Measurements from ENCODE around the gene ZNF202. TPM values are rescaled to one million over a fixed set of nuclear protein-coding genes. Genes with fewer than 3 reads are reported as not detected.

Gene ZNF202
- polyA plus RNA-seq, 2 of the 4 experiments (the other 2 are of a cell fraction) = 10.0 to 14.2 TPM

DNA sequence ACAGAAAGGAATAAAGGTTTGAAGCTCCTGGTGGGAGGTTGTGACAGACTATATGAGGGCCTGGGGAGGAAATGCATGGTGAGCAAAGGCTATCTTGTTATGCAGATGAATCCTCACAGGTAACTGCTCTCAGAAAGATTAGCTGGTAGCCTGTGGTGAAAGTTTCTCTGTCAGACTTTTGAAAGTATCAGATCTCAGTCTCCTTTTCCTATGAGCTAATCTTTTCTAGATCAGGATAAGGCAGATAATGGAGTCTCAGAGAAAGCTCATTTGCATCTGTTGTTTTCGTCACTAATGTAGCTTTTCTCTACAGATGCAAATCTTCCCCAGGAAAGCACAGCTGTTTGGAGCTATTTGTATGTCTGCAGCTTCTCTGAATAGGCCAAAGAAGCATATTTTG, 33.8 kb upstream of the ZNF202 start (continued):
- no peak for TF ChIP-seq KDM1A (IDR thresholded peaks at IDR 0.05; ENCODE audit: low read depth)

GRCh38 chr11:123773959-123774358, 32.5 kb upstream of the ZNF202 start:
- no peak for DNase-seq (ENCODE audit: low read depth in 1 of 2, low spot score in 1 of 2)
- WGBS (ENCODE audit: missing lambda C conversion rate) = 21% methylated on average over 1 of the region's 1 CpG
- H3K27ac ChIP-seq = no peak overlapping the region
- ChIA-PET POLR2A (no interaction called here), CTCF (no interaction called here)
- H3K4me2 ChIP-seq = no peak overlapping the region
- no peak for FAIRE-seq
- H3K4me1 ChIP-seq = no peaks in the 10 kb centered on the region
- TF ChIP-seq RARB (CRISPR knock-in tag; IDR thresholded peaks at IDR 0.05) (no peak), MAFK (IDR thresholded peaks at IDR 0.05; ENCODE audit: partially characterized antibody) (peak; percentile 67)
- H3K4me3 ChIP-seq = no peak overlapping the region
- no peak for ATAC-seq
- no peaks in the 10 kb centered on the region for H3K9me3 ChIP-seq

GRCh38 chr11:123773026-123773425, 31.6 kb upstream of the ZNF202 start:
- H3K4me3 ChIP-seq = no peak overlapping the region
- H3K4me1 ChIP-seq = no peaks in the 10 kb centered on the region
- POLR2A ChIA-PET = no interaction called here
- ATAC-seq (no peak), FAIRE-seq (no peak), DNase-seq (ENCODE audit: low read depth in 1 of 2, low spot score in 1 of 2) (no peak)
- no peak overlapping the region for H3K4me2 ChIP-seq
- no peak overlapping the region for H3K27ac ChIP-seq
- 19% methylated on average over 2 of the region's 2 CpGs for WGBS (ENCODE audit: missing lambda C conversion rate)
- CTCF ChIA-PET = no interaction called here
- H3K9me3 ChIP-seq = no peaks in the 10 kb centered on the region
- TF ChIP-seq FOSL2 (IDR thresholded peaks at IDR 0.05) (no peak), FOSL2 (CRISPR knock-in tag; IDR thresholded peaks at IDR 0.05) (no peak), POLR2A (IDR thresholded peaks at IDR 0.05; ENCODE audit: low read length) (no peak), MAFK (IDR thresholded peaks at IDR 0.05; ENCODE audit: partially characterized antibody) (no peak), HMGXB4 (CRISPR knock-in tag; IDR thresholded peaks at IDR 0.05; ENCODE audit: borderline replicate concordance) (no peak), CTCF (IDR thresholded peaks at IDR 0.05) (no peak), CHD4 (IDR thresholded peaks at IDR 0.05; ENCODE audit: borderline replicate concordance) (no peak), BHLHE40 (IDR thresholded peaks at IDR 0.05; ENCODE audit: low read depth, low read length) (no peak), TFCP2L1 (CRISPR knock-in tag; IDR thresholded peaks at IDR 0.05) (no peak), CEBPB (IDR thresholded peaks at IDR 0.05) (no peak), JUNB (IDR thresholded peaks at IDR 0.05) (no peak), CBX2 (IDR thresholded peaks at IDR 0.05; ENCODE audit: borderline replicate concordance, low read depth) (no peak), HEYL (CRISPR knock-in tag; IDR thresholded peaks at IDR 0.05) (no peak), FOSB (CRISPR knock-in tag; IDR thresholded peaks at IDR 0.05) (no peak), MAZ (IDR thresholded peaks at IDR 0.05; ENCODE audit: borderline replicate concordance, low read depth, low read length) (no peak), HES2 (IDR thresholded peaks at IDR 0.05) (no peak), MAX (IDR thresholded peaks at IDR 0.05) (no peak)
- TF ChIP-seq, protein P1, sequence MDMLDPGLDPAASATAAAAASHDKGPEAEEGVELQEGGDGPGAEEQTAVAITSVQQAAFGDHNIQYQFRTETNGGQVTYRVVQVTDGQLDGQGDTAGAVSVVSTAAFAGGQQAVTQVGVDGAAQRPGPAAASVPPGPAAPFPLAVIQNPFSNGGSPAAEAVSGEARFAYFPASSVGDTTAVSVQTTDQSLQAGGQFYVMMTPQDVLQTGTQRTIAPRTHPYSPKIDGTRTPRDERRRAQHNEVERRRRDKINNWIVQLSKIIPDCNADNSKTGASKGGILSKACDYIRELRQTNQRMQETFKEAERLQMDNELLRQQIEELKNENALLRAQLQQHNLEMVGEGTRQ (IDR thresholded peaks at IDR 0.05) = no peak
- TF ChIP-seq, protein P2, sequence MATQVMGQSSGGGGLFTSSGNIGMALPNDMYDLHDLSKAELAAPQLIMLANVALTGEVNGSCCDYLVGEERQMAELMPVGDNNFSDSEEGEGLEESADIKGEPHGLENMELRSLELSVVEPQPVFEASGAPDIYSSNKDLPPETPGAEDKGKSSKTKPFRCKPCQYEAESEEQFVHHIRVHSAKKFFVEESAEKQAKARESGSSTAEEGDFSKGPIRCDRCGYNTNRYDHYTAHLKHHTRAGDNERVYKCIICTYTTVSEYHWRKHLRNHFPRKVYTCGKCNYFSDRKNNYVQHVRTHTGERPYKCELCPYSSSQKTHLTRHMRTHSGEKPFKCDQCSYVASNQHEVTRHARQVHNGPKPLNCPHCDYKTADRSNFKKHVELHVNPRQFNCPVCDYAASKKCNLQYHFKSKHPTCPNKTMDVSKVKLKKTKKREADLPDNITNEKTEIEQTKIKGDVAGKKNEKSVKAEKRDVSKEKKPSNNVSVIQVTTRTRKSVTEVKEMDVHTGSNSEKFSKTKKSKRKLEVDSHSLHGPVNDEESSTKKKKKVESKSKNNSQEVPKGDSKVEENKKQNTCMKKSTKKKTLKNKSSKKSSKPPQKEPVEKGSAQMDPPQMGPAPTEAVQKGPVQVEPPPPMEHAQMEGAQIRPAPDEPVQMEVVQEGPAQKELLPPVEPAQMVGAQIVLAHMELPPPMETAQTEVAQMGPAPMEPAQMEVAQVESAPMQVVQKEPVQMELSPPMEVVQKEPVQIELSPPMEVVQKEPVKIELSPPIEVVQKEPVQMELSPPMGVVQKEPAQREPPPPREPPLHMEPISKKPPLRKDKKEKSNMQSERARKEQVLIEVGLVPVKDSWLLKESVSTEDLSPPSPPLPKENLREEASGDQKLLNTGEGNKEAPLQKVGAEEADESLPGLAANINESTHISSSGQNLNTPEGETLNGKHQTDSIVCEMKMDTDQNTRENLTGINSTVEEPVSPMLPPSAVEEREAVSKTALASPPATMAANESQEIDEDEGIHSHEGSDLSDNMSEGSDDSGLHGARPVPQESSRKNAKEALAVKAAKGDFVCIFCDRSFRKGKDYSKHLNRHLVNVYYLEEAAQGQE (IDR thresholded peaks at IDR 0.05) = no peak

Measured in A549 (cell line).